ENCODE measurements around the gene METTL3. TPM values are rescaled to one million over a fixed set of nuclear protein-coding genes. Genes with fewer than 3 reads are reported as not detected.
A peak's percentile ranks its signal among the peaks of the same experiment; 100 is the strongest.

METTL3 gene
- total and polyA plus RNA-seq, 2 of the 13 experiments (the other 11 are each of a cell fraction or from before 2014, with no cell fraction given), result 123 to 130 TPM

DNA sequence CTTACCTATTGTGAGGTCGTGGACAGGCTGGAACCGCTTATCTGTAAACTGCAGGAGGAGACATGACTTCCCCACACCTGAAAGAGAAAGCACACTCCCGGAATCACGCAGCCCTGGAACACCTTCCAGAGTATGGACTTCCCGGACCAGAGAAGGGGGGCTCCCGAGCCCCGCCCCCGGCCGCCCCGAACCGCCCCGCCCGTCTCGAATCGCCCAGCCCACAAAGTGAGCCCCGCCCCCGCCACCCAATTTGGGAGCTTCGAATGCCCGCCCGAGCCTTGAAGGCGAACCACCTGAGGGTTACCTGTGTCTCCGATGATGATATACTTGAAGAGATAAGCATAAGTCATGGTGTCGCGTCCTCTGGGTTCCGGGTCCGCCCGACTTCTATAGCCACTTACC, 34.6 kb downstream of the METTL3 start (continued):
- TF ChIP-seq JARID2 (CRISPR knock-in tag; IDR thresholded peaks at IDR 0.05; ENCODE audit: insufficient replicate concordance) (peak; percentile 40), NR2F6 (IDR thresholded peaks at IDR 0.05) (no peak), NR2F6 (CRISPR knock-in tag; IDR thresholded peaks at IDR 0.05) (peak; percentile 29; the same call in 1 of the 2 replicates), TGIF2 (CRISPR knock-in tag; IDR thresholded peaks at IDR 0.05) (peak; percentile 69; the same call in 1 of the 2 replicates), SP140L (CRISPR knock-in tag; IDR thresholded peaks at IDR 0.05; ENCODE audit: borderline replicate concordance) (peak; percentile 76; the same call in 1 of the 2 replicates), NR3C1 (CRISPR knock-in tag; IDR thresholded peaks at IDR 0.05) (no peak), DNMT3B (CRISPR knock-in tag; conservative IDR thresholded peaks at IDR 0.05) (no peak), SP4 (CRISPR knock-in tag; IDR thresholded peaks at IDR 0.05) (peak; percentile 70), NFE2L1 (CRISPR knock-in tag; IDR thresholded peaks at IDR 0.05; ENCODE audit: borderline replicate concordance) (no peak), MTF1 (CRISPR knock-in tag; IDR thresholded peaks at IDR 0.05) (no peak), NCOA2 (CRISPR knock-in tag; IDR thresholded peaks at IDR 0.05) (0 out of 2 replicates have a peak, but pooled peaks have one; percentile 27), ZNF354B (CRISPR knock-in tag; IDR thresholded peaks at IDR 0.05) (no peak), DPF2 (CRISPR knock-in tag; IDR thresholded peaks at IDR 0.05; ENCODE audit: borderline replicate concordance, low read depth) (no peak), TSC22D2 (CRISPR knock-in tag; IDR thresholded peaks at IDR 0.05; ENCODE audit: borderline replicate concordance) (0 out of 2 replicates have a peak, but pooled peaks have one; percentile 78), ZNF343 (CRISPR knock-in tag; IDR thresholded peaks at IDR 0.05) (no peak)
- TF ChIP-seq, protein P1, sequence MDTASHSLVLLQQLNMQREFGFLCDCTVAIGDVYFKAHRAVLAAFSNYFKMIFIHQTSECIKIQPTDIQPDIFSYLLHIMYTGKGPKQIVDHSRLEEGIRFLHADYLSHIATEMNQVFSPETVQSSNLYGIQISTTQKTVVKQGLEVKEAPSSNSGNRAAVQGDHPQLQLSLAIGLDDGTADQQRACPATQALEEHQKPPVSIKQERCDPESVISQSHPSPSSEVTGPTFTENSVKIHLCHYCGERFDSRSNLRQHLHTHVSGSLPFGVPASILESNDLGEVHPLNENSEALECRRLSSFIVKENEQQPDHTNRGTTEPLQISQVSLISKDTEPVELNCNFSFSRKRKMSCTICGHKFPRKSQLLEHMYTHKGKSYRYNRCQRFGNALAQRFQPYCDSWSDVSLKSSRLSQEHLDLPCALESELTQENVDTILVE (CRISPR knock-in tag; IDR thresholded peaks at IDR 0.05), result 0 out of 2 replicates have a peak, but pooled peaks have one; percentile 13
- TF ChIP-seq, protein P2, sequence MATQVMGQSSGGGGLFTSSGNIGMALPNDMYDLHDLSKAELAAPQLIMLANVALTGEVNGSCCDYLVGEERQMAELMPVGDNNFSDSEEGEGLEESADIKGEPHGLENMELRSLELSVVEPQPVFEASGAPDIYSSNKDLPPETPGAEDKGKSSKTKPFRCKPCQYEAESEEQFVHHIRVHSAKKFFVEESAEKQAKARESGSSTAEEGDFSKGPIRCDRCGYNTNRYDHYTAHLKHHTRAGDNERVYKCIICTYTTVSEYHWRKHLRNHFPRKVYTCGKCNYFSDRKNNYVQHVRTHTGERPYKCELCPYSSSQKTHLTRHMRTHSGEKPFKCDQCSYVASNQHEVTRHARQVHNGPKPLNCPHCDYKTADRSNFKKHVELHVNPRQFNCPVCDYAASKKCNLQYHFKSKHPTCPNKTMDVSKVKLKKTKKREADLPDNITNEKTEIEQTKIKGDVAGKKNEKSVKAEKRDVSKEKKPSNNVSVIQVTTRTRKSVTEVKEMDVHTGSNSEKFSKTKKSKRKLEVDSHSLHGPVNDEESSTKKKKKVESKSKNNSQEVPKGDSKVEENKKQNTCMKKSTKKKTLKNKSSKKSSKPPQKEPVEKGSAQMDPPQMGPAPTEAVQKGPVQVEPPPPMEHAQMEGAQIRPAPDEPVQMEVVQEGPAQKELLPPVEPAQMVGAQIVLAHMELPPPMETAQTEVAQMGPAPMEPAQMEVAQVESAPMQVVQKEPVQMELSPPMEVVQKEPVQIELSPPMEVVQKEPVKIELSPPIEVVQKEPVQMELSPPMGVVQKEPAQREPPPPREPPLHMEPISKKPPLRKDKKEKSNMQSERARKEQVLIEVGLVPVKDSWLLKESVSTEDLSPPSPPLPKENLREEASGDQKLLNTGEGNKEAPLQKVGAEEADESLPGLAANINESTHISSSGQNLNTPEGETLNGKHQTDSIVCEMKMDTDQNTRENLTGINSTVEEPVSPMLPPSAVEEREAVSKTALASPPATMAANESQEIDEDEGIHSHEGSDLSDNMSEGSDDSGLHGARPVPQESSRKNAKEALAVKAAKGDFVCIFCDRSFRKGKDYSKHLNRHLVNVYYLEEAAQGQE (IDR thresholded peaks at IDR 0.05; ENCODE audit: borderline replicate concordance in 1 of 2, low read depth in 1 of 2, low read length in 2 of 2), result peak in 1 of 2 experiments; percentile 65; a peak in 1 of 4 replicates
- TF ChIP-seq, protein P3, sequence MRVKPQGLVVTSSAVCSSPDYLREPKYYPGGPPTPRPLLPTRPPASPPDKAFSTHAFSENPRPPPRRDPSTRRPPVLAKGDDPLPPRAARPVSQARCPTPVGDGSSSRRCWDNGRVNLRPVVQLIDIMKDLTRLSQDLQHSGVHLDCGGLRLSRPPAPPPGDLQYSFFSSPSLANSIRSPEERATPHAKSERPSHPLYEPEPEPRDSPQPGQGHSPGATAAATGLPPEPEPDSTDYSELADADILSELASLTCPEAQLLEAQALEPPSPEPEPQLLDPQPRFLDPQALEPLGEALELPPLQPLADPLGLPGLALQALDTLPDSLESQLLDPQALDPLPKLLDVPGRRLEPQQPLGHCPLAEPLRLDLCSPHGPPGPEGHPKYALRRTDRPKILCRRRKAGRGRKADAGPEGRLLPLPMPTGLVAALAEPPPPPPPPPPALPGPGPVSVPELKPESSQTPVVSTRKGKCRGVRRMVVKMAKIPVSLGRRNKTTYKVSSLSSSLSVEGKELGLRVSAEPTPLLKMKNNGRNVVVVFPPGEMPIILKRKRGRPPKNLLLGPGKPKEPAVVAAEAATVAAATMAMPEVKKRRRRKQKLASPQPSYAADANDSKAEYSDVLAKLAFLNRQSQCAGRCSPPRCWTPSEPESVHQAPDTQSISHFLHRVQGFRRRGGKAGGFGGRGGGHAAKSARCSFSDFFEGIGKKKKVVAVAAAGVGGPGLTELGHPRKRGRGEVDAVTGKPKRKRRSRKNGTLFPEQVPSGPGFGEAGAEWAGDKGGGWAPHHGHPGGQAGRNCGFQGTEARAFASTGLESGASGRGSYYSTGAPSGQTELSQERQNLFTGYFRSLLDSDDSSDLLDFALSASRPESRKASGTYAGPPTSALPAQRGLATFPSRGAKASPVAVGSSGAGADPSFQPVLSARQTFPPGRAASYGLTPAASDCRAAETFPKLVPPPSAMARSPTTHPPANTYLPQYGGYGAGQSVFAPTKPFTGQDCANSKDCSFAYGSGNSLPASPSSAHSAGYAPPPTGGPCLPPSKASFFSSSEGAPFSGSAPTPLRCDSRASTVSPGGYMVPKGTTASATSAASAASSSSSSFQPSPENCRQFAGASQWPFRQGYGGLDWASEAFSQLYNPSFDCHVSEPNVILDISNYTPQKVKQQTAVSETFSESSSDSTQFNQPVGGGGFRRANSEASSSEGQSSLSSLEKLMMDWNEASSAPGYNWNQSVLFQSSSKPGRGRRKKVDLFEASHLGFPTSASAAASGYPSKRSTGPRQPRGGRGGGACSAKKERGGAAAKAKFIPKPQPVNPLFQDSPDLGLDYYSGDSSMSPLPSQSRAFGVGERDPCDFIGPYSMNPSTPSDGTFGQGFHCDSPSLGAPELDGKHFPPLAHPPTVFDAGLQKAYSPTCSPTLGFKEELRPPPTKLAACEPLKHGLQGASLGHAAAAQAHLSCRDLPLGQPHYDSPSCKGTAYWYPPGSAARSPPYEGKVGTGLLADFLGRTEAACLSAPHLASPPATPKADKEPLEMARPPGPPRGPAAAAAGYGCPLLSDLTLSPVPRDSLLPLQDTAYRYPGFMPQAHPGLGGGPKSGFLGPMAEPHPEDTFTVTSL (CRISPR knock-in tag; IDR thresholded peaks at IDR 0.05; ENCODE audit: borderline replicate concordance), result 0 out of 2 replicates have a peak, but pooled peaks have one; percentile 16
- TF ChIP-seq, protein P4, sequence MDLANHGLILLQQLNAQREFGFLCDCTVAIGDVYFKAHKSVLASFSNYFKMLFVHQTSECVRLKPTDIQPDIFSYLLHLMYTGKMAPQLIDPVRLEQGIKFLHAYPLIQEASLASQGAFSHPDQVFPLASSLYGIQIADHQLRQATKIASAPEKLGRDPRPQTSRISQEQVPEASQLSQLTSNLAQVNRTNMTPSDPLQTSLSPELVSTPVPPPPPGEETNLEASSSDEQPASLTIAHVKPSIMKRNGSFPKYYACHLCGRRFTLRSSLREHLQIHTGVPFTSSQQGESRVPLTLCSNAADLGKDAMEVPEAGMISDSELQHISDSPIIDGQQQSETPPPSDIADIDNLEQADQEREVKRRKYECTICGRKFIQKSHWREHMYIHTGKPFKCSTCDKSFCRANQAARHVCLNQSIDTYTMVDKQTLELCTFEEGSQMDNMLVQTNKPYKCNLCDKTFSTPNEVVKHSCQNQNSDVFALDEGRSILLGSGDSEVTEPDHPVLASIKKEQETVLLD (CRISPR knock-in tag; IDR thresholded peaks at IDR 0.05; ENCODE audit: low read depth), result 0 out of 2 replicates have a peak, but pooled peaks have one; percentile 32
